Activated CD4-positive, alpha-beta T cell treated with anti-CD3 and anti-CD28 coated beads for 24 hours (primary cell): ENCODE results near the gene MAF.

Source experiments
- DNase-seq, 2 donors: peaks; one replicate each; pipeline ENCODE4 v3.0.0-alpha.2; 2020; ENCODE audit warnings: low read depth in 2 of 2

MAF gene

GRCh38 chr16:79612207-79612606, 11.7 kb upstream of the MAF start:
- DNase-seq, result no peak

GRCh38 chr16:79610771-79611170, 10.2 kb upstream of the MAF start:
- no peak for DNase-seq

- no peak for DNase-seq
These were observed 9.3 kb upstream of the MAF start for GRCh38 chr16:79609861-79610260.

- no peak for DNase-seq
These were observed 8.4 kb upstream of the MAF start for GRCh38 chr16:79608976-79609375.

GRCh38 chr16:79607587-79607986, 7.0 kb upstream of the MAF start:
- no peak for DNase-seq

- no peak for DNase-seq
These were observed 5.5 kb upstream of the MAF start for GRCh38 chr16:79605999-79606398.

GRCh38 chr16:79603055-79603454, 2.5 kb upstream of the MAF start:
- no peak for DNase-seq

GRCh38 chr16:79602628-79603014, 2.1 kb upstream of the MAF start:
- DNase-seq, result no peak

- DNase-seq, result peak; percentile 86
These were observed 1.5 kb upstream of the MAF start for GRCh38 chr16:79601931-79602627.

GRCh38 chr16:79601092-79601930, 774 bp upstream of the MAF start:
- no peak for DNase-seq

- no peak for DNase-seq
These were observed 500 bp downstream of the MAF start for GRCh38 chr16:79599837-79600637.

GRCh38 chr16:79599256-79599836, 1.2 kb downstream of the MAF start:
- no peak for DNase-seq

- peak in 1 of 2 donors; percentile 21 for DNase-seq
These were observed 2.0 kb downstream of the MAF start for GRCh38 chr16:79598348-79599181.

- no peak for DNase-seq
These were observed 2.5 kb downstream of the MAF start for GRCh38 chr16:79598063-79598347.

GRCh38 chr16:79597277-79598062, 3.1 kb downstream of the MAF start:
- DNase-seq, result no peak

- no peak for DNase-seq
These were observed 4.5 kb downstream of the MAF start for GRCh38 chr16:79595931-79596450.

GRCh38 chr16:79595231-79595641, 5.3 kb downstream of the MAF start:
- no peak for DNase-seq

- DNase-seq, result no peak
These were observed 6.8 kb downstream of the MAF start for GRCh38 chr16:79593754-79594153.

- DNase-seq, result no peak
These were observed 7.4 kb downstream of the MAF start for GRCh38 chr16:79593074-79593531.

GRCh38 chr16:79592186-79592585, 8.4 kb downstream of the MAF start:
- DNase-seq, result no peak
